ENCODE data around the gene GPS1.

The GPS1 gene

GRCh38 chr17:82104797-82105416 is 53.2 kb downstream of the GPS1 start:
- DNase-seq (no peak), ATAC-seq (ENCODE audit: insufficient read depth, low read depth) (no peak)
- Histone ChIP-seq H4K20me1 (ENCODE audit: insufficient read depth, low read length) (0 out of 2 replicates have a peak, but pooled peaks cover 3% of the 10 kb centered on the region), H2AFZ (ENCODE audit: low read depth, low read length) (no peak overlapping the region), H3K4me2 (ENCODE audit: insufficient read depth, low read length) (peak overlapping the region; percentile 82), H3K9ac (ENCODE audit: low read depth, low read length) (peak overlapping the region; percentile 68), H3K27ac (ENCODE audit: low read length) (peak overlapping the region; percentile 89), H3K36me3 (ENCODE audit: insufficient read depth, low read length) (peaks cover 12% of the 10 kb centered on the region; the same call in 1 of the 2 replicates), H3K27me3 (ENCODE audit: insufficient read depth, low read length, poor library complexity) (no peaks in the 10 kb centered on the region), H3K4me1 (ENCODE audit: insufficient read depth, low read length) (peaks cover 39% of the 10 kb centered on the region), H3K9me3 (ENCODE audit: insufficient read depth, low read length, severe bottlenecking) (no peaks in the 10 kb centered on the region), H3K79me2 (ENCODE audit: insufficient read depth, low read length) (peaks cover 13% of the 10 kb centered on the region), H3K4me3 (ENCODE audit: low read depth in 1 of 2, low read length in 2 of 2) (peak overlapping the region in 1 of 2 experiments; percentile 61; a peak in 1 of 4 replicates)
- TF ChIP-seq CTCF (IDR thresholded peaks at IDR 0.05; ENCODE audit: borderline replicate concordance, extremely low read depth, low read length, poor library complexity, severe bottlenecking) (no peak), EZH2 (IDR thresholded peaks at IDR 0.05; ENCODE audit: borderline replicate concordance, low read depth, low read length, severe bottlenecking) (no peak)

GRCh38 chr17:82105417-82105881 is 53.8 kb downstream of the GPS1 start:
- Histone ChIP-seq H3K4me3 (ENCODE audit: low read depth in 1 of 2, low read length in 2 of 2) (peak overlapping the region; percentile 19 to 61; a peak in 3 of 4 replicates), H3K4me2 (ENCODE audit: insufficient read depth, low read length) (peak overlapping the region; percentile 82), H3K9ac (ENCODE audit: low read depth, low read length) (peak overlapping the region; percentile 68)

GRCh38 chr17:82105882-82106687 is 54.4 kb downstream of the GPS1 start:
- Histone ChIP-seq H2AFZ (ENCODE audit: low read depth, low read length) (peak overlapping the region; percentile 84), H3K27ac (ENCODE audit: low read length) (peak overlapping the region; percentile 89), H3K4me1 (ENCODE audit: insufficient read depth, low read length) (peaks cover 31% of the 10 kb centered on the region), H3K9me3 (ENCODE audit: insufficient read depth, low read length, severe bottlenecking) (no peaks in the 10 kb centered on the region), H3K9ac (ENCODE audit: low read depth, low read length) (peak overlapping the region; percentile 68), H3K79me2 (ENCODE audit: insufficient read depth, low read length) (peaks cover 9% of the 10 kb centered on the region), H3K27me3 (ENCODE audit: insufficient read depth, low read length, poor library complexity) (no peaks in the 10 kb centered on the region), H4K20me1 (ENCODE audit: insufficient read depth, low read length) (0 out of 2 replicates have a peak, but pooled peaks cover 3% of the 10 kb centered on the region), H3K36me3 (ENCODE audit: insufficient read depth, low read length) (peaks cover 7% of the 10 kb centered on the region; the same call in 1 of the 2 replicates), H3K4me3 (ENCODE audit: low read depth in 1 of 2, low read length in 2 of 2) (peak overlapping the region; percentile 19 to 61; a peak in 3 of 4 replicates), H3K4me2 (ENCODE audit: insufficient read depth, low read length) (peak overlapping the region; percentile 82)
- peak; percentile 83 for ATAC-seq (ENCODE audit: insufficient read depth, low read depth)
- TF ChIP-seq EZH2 (IDR thresholded peaks at IDR 0.05; ENCODE audit: borderline replicate concordance, low read depth, low read length, severe bottlenecking) (no peak), CTCF (IDR thresholded peaks at IDR 0.05; ENCODE audit: borderline replicate concordance, extremely low read depth, low read length, poor library complexity, severe bottlenecking) (peak; percentile 55)
- peak; percentile 76 for DNase-seq

More at GRCh38 chr17:82105417-82105881, 53.8 kb downstream of the GPS1 start:
- peak overlapping the region; percentile 89 for H3K27ac ChIP-seq (ENCODE audit: low read length)
- H3K27me3 ChIP-seq (ENCODE audit: insufficient read depth, low read length, poor library complexity): no peaks in the 10 kb centered on the region
- TF ChIP-seq EZH2 (IDR thresholded peaks at IDR 0.05; ENCODE audit: borderline replicate concordance, low read depth, low read length, severe bottlenecking) (no peak), CTCF (IDR thresholded peaks at IDR 0.05; ENCODE audit: borderline replicate concordance, extremely low read depth, low read length, poor library complexity, severe bottlenecking) (no peak)
- peaks cover 12% of the 10 kb centered on the region; the same call in 1 of the 2 replicates for H3K36me3 ChIP-seq (ENCODE audit: insufficient read depth, low read length)
- H2AFZ ChIP-seq (ENCODE audit: low read depth, low read length): 0 out of 2 replicates have a peak overlapping the region, but pooled peaks have one; percentile 84
- ATAC-seq (ENCODE audit: insufficient read depth, low read depth) (no peak), DNase-seq (no peak)
- peaks cover 34% of the 10 kb centered on the region for H3K4me1 ChIP-seq (ENCODE audit: insufficient read depth, low read length)
- H4K20me1 ChIP-seq (ENCODE audit: insufficient read depth, low read length): 0 out of 2 replicates have a peak, but pooled peaks cover 3% of the 10 kb centered on the region
- no peaks in the 10 kb centered on the region for H3K9me3 ChIP-seq (ENCODE audit: insufficient read depth, low read length, severe bottlenecking)
- H3K79me2 ChIP-seq (ENCODE audit: insufficient read depth, low read length): peaks cover 9% of the 10 kb centered on the region
